HCT116 (cell line): ENCODE measurements around the gene RAB42. TPM values are rescaled to one million over a fixed set of nuclear protein-coding genes. Genes with fewer than 3 reads are reported as not detected.
A peak's percentile ranks its signal among the peaks of the same experiment; 100 is the strongest.

Experiments used
- ATAC-seq: fragments of 200-7000 bp; cut with Tn5 transposase; 2 replicates; pipeline ENCODE4 v1.9.1; 2020; ENCODE audit warnings: mild to moderate bottlenecking, moderate library complexity
- BruUV-seq: library from RNA; stranded (reverse); fragments of 400-500 nt; replicated peaks from 2 replicates; lab custom pipeline; 2021; lab: Mats Ljungman, UMichigan
- CTCF ChIA-PET: fragments of 300-600 bp; sonication (Branson Sonifier 250); formaldehyde crosslinking; loops from one replicate; lab custom pipeline; 2021; ENCODE audit warnings: antibody characterized with exemption; lab: Charles Lee
- POLR2A ChIA-PET: fragments of 300-600, 350-600 bp; sonication (Branson Sonifier 250); formaldehyde crosslinking; loops from one replicate; lab custom pipeline; 2021; ENCODE audit warnings: antibody characterized with exemption; lab: Charles Lee
- RAD21 ChIA-PET, 2 experiments: fragments of 300-600 bp; sonication (Branson Sonifier 250); formaldehyde crosslinking; loops; one replicate each; lab custom pipeline; 2023; ENCODE audit warnings: low total read pairs in 2 of 2; ENCODE audit not compliant: uncharacterized antibody in 2 of 2, unreplicated experiment in 2 of 2, low non-redundant PET in 1 of 2; lab: Charles Lee
- DNase-seq: peaks from one replicate; pipeline ENCODE4 v3.0.0-alpha.2; 2010; ENCODE audit warnings: low read depth, low spot score
- H2AFZ ChIP-seq: fragments of 200-600 bp; shearing (Covaris generic), sonication (generic); 2 replicates; pipeline ENCODE4 v1.6.1; 2017; ENCODE audit warnings: low read depth, mixed run types, mixed read lengths, antibody characterized with exemption, low read length; ENCODE audit not compliant: poor library complexity, severe bottlenecking
- H3K27ac ChIP-seq: 2 replicates; pipeline ENCODE4 v1.5.1; 2012; ENCODE audit warnings: low read depth, low read length
- H3K27me3 ChIP-seq: fragments of 200-600 bp; sonication (generic); 2 replicates; pipeline ENCODE4 v1.6.1; 2016; ENCODE audit warnings: mixed run types, low read length, mixed read lengths; ENCODE audit not compliant: insufficient read depth
- H3K36me3 ChIP-seq, 2 experiments: fragments of 200-500 bp in 1 of 2; fragments of 200-600 bp in 1 of 2; sonication (Bioruptor generic) in 1 of 2; sonication (generic) in 1 of 2; 2 replicates each; pipeline versions ENCODE4 v1.5.1 to v1.6.1; 2014 to 2016; ENCODE audit warnings: low read length in 2 of 2, inconsistent platforms in 1 of 2, mixed read lengths in 1 of 2, mixed run types in 1 of 2; ENCODE audit not compliant: insufficient read depth in 2 of 2, control insufficient read depth in 1 of 2
- H3K4me1 ChIP-seq, 2 experiments: fragments of 200-600 bp in 1 of 2; sonication (generic) in 1 of 2; 2 replicates each; pipeline versions ENCODE4 v1.5.1 to v1.6.1; 2012 to 2017; ENCODE audit warnings: low read length in 2 of 2, inconsistent platforms in 1 of 2, mild to moderate bottlenecking in 1 of 2, mixed read lengths in 1 of 2, mixed run types in 1 of 2, moderate library complexity in 1 of 2; ENCODE audit not compliant: insufficient read depth in 2 of 2, control insufficient read depth in 1 of 2
- H3K4me2 ChIP-seq: fragments of 200-600 bp; sonication (generic); 2 replicates; pipeline ENCODE4 v1.6.1; 2017; ENCODE audit warnings: mixed run types, low read length, mixed read lengths
- H3K4me3 ChIP-seq, 2 experiments: fragments of 200-600 bp in 1 of 2; sonication (generic) in 1 of 2; replicated peaks in 1 of 2; 2 replicates each; pipeline ENCODE4 v1.5.1; 2011 to 2016; ENCODE audit warnings: low read length in 2 of 2, control low read depth in 1 of 2, low read depth in 1 of 2, mild to moderate bottlenecking in 1 of 2, mixed read lengths in 1 of 2, mixed run types in 1 of 2
- H3K79me2 ChIP-seq: fragments of 200-600 bp; sonication (generic); 2 replicates; pipeline ENCODE4 v1.6.1; 2017; ENCODE audit warnings: mild to moderate bottlenecking, mixed run types, low read length, moderate library complexity, mixed read lengths; ENCODE audit not compliant: insufficient read depth
- H3K9ac ChIP-seq: fragments of 200-600 bp; sonication (generic); 2 replicates; pipeline ENCODE4 v1.6.1; 2016; ENCODE audit warnings: low read length, mixed read lengths
- H3K9me2 ChIP-seq: fragments of 200-600 bp; sonication (generic), shearing (Covaris generic); 2 replicates; pipeline ENCODE4 v1.6.1; 2017; ENCODE audit warnings: mixed run types, mild to moderate bottlenecking, moderate library complexity; ENCODE audit not compliant: insufficient read depth
- H3K9me3 ChIP-seq, 2 experiments: fragments of 200-500 bp in 1 of 2; fragments of 200-600 bp in 1 of 2; sonication (Bioruptor generic) in 1 of 2; sonication (generic) in 1 of 2; 2 replicates each; pipeline ENCODE4 v1.6.1; 2014 to 2017; ENCODE audit warnings: low read length in 2 of 2, mixed read lengths in 2 of 2, inconsistent platforms in 1 of 2, low read depth in 1 of 2, mild to moderate bottlenecking in 1 of 2, mixed run types in 1 of 2, moderate library complexity in 1 of 2; ENCODE audit not compliant: control insufficient read depth in 1 of 2, insufficient read depth in 1 of 2
- H4K20me1 ChIP-seq: fragments of 200-600 bp; sonication (generic), shearing (Covaris generic); 2 replicates; pipeline ENCODE4 v1.6.1; 2017; ENCODE audit warnings: mixed run types, mild to moderate bottlenecking, moderate library complexity; ENCODE audit not compliant: insufficient read depth
- EGR1 ChIP-seq: IDR thresholded peaks from 2 replicates; pipeline ENCODE4 v1.6.1; 2012; ENCODE audit warnings: low read depth
- ELF1 ChIP-seq: IDR thresholded peaks from 2 replicates; pipeline ENCODE4 v1.6.1; 2012; ENCODE audit warnings: low read depth, borderline replicate concordance
- EZH2 ChIP-seq: fragments of 200-600 bp; sonication (generic); IDR thresholded peaks from 2 replicates; pipeline ENCODE4 v1.6.1; 2017; ENCODE audit warnings: antibody characterized with exemption, mixed run types
- JUND ChIP-seq: IDR thresholded peaks from 2 replicates; pipeline ENCODE4 v1.6.1; 2012
- POLR2AphosphoS5 ChIP-seq: IDR thresholded peaks from 2 replicates; pipeline ENCODE4 v1.6.1; 2011; ENCODE audit warnings: mild to moderate bottlenecking, low read depth, low read length, moderate library complexity
- SIN3A ChIP-seq: IDR thresholded peaks from 2 replicates; pipeline ENCODE4 v1.6.1; 2012; ENCODE audit warnings: low read depth
- SRF ChIP-seq: IDR thresholded peaks from 2 replicates; pipeline ENCODE4 v1.6.1; 2012; ENCODE audit warnings: low read depth
- YY1 ChIP-seq: IDR thresholded peaks from 2 replicates; pipeline ENCODE4 v1.6.1; 2011; ENCODE audit warnings: low read length, low read depth, moderate library complexity, mild to moderate bottlenecking; ENCODE audit not compliant: insufficient replicate concordance; ENCODE audit errors: extremely low read depth
- ZNF274 ChIP-seq: fragments of 200-500 bp; sonication (Bioruptor generic); IDR thresholded peaks from 2 replicates; pipeline ENCODE4 v1.6.1; 2014; ENCODE audit warnings: mild to moderate bottlenecking, low read depth, low read length, inconsistent platforms
- intact Hi-C: fragments of 100-400 bp; cut with micrococcal nuclease; formaldehyde crosslinking; loops from 2 replicates; pipeline ENCODE4 v1.10.0; 2022
- total RNA-seq: library from RNA; stranded (reverse); gene quantifications from one replicate; pipeline ENCODE4 v1.2.1, GENCODE V29; 2021; ENCODE audit not compliant: unreplicated experiment
- TF ChIP-seq, protein P1 (sequence below), 3 experiments: fragments of 200-600 bp in 1 of 3; sonication (generic) in 1 of 3; IDR thresholded peaks in 2 of 3; conservative IDR thresholded peaks in 1 of 3; 2 replicates each; pipeline ENCODE4 v1.5.1; 2012 to 2017; ENCODE audit warnings: low read depth in 2 of 3, low read length in 2 of 3, antibody characterized with exemption in 1 of 3, borderline replicate concordance in 1 of 3, control low read depth in 1 of 3, mild to moderate bottlenecking in 1 of 3, mixed read lengths in 1 of 3, mixed run types in 1 of 3, moderate library complexity in 1 of 3; ENCODE audit not compliant: insufficient read depth in 1 of 3

RAB42 gene
- total RNA-seq, 1 experiment from 2014 or later, result not detected

- Histone ChIP-seq H3K4me3 (peak overlapping the region in 1 of 2 experiments; percentile 97; a peak in 1 of 4 replicates), H3K36me3 (peaks cover 21 to 40% of the 10 kb centered on the region in 2 experiments; a peak in 3 of 4 replicates), H3K79me2 (peaks cover 32% of the 10 kb centered on the region), H3K9me3 (no peaks in the 10 kb centered on the region), H3K4me2 (peak overlapping the region; percentile 85), H3K9me2 (no peaks in the 10 kb centered on the region), H4K20me1 (peaks cover 29% of the 10 kb centered on the region; the same call in 1 of the 2 replicates), H3K9ac (peak overlapping the region; percentile 96; the same call in 1 of the 2 replicates), H3K27me3 (no peaks in the 10 kb centered on the region), H2AFZ (no peak overlapping the region), H3K4me1 (peaks cover 9 to 29% of the 10 kb centered on the region in 2 experiments; a peak in 3 of 4 replicates), H3K27ac (peak overlapping the region; percentile 93)
- ChIA-PET CTCF (interaction anchor here (1.5 kb wide), 1 partner anchor 26 kb away, joined by 6 read pairs; the partner anchor contains the start of gene TRNAU1AP), RAD21 (no interaction called here), POLR2A (interaction anchor here (0.7 to 2.1 kb wide), 13 partner anchors 10 to 1436 kb away, joined by 3 to 6 read pairs (median 3); partner anchors contain the start of genes TAF12, TRNAU1AP and YTHDF2)
- ATAC-seq (no peak), DNase-seq (no peak)
- intact Hi-C loops, result no loop called here
- TF ChIP-seq EZH2 (no peak), JUND (peak; percentile 30; the same call in 1 of the 2 replicates)
- BruUV-seq, result no TSS peak
Measured at GRCh38 chr1:28579401-28579800, 12.7 kb upstream of the RAB42 start.

DNA sequence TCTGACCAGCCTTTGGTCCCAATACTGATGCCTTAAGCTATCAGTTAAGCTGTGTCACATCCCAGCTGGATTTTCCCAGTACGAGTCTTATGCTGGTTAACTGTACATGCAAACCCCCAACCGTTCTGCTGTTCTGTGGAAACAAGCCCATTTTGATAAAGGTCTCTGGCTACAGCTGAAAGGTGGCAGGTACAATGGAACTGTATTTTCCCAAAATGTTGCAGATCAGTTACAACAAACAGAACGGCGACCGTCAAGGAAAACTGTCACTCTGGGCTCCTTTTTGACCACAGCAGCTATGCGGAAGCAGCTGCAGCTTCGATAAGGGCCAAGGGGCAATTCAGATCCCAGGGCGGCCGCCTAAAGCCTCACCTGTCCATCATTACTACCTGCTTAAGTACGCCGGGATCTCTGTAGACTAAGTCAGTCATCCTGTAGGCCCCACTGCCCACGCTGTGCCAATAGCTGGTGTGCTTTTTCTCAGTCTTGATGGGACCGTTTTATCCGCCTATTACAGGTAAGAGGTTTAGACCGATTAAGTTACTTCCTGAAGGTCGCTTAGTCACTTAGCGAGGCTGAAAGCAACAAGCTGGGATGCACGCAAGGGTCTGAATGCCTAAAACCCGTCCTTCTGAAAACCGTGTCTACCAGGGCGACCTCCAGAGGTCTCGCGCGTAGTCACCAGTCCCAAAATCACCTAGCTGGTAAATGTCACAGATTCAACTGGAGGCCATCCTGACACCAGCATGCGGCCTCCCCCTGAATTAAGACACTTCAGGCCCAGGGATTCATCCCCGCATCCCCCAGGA, 11.1 kb upstream of the RAB42 start:
- Histone ChIP-seq H3K27ac (peak overlapping the region; percentile 93), H2AFZ (no peak overlapping the region), H3K4me3 (peak overlapping the region; percentile 97 to 99), H3K9ac (peak overlapping the region; percentile 96), H3K9me2 (no peaks in the 10 kb centered on the region), H3K27me3 (no peaks in the 10 kb centered on the region), H4K20me1 (peaks cover 29% of the 10 kb centered on the region; the same call in 1 of the 2 replicates), H3K79me2 (peaks cover 32% of the 10 kb centered on the region), H3K4me2 (peak overlapping the region; percentile 85), H3K9me3 (no peaks in the 10 kb centered on the region), H3K36me3 (peaks cover 21 to 40% of the 10 kb centered on the region in 2 experiments; a peak in 3 of 4 replicates), H3K4me1 (peaks cover 9 to 29% of the 10 kb centered on the region in 2 experiments; a peak in 3 of 4 replicates)
- ATAC-seq (no peak; the same call in 1 of the 2 replicates), DNase-seq (no peak)
- BruUV-seq, result TSS peak; percentile 69
- ChIA-PET RAD21 (interaction anchor here in 1 of 2 experiments (0.6 kb wide), 1 partner anchor 34 kb away, joined by 6 read pairs; no protein-coding TSS in a partner anchor), POLR2A (interaction anchor here (0.6 to 2.8 kb wide), 33 partner anchors 10 to 558 kb away, joined by 3 to 27 read pairs (median 4); partner anchors contain the start of genes ATP5IF1, EPB41, MED18 and RNU11), CTCF (interaction anchor here (0.6 to 1.5 kb wide), 3 partner anchors 22 to 221 kb away, joined by 3 to 10 read pairs (median 3); no protein-coding TSS in a partner anchor)
- intact Hi-C loops, result no loop called here
- TF ChIP-seq SIN3A, result peak; percentile 44; the same call in 1 of the 2 replicates
- no peak for TF ChIP-seq YY1
- TF ChIP-seq ZNF274, result no peak
- no peak for TF ChIP-seq ELF1
- TF ChIP-seq SRF, result no peak
- TF ChIP-seq POLR2AphosphoS5, result no peak; the same call in 1 of the 2 replicates
- TF ChIP-seq, protein P1, sequence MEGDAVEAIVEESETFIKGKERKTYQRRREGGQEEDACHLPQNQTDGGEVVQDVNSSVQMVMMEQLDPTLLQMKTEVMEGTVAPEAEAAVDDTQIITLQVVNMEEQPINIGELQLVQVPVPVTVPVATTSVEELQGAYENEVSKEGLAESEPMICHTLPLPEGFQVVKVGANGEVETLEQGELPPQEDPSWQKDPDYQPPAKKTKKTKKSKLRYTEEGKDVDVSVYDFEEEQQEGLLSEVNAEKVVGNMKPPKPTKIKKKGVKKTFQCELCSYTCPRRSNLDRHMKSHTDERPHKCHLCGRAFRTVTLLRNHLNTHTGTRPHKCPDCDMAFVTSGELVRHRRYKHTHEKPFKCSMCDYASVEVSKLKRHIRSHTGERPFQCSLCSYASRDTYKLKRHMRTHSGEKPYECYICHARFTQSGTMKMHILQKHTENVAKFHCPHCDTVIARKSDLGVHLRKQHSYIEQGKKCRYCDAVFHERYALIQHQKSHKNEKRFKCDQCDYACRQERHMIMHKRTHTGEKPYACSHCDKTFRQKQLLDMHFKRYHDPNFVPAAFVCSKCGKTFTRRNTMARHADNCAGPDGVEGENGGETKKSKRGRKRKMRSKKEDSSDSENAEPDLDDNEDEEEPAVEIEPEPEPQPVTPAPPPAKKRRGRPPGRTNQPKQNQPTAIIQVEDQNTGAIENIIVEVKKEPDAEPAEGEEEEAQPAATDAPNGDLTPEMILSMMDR (IDR thresholded peaks at IDR 0.05 in 2 of 3, conservative IDR thresholded peaks at IDR 0.05 in 1 of 3; ENCODE audit: borderline replicate concordance in 1 of 3, insufficient read depth in 1 of 3, low read depth in 2 of 3, low read length in 2 of 3), result 0 out of 6 replicates have a peak, but pooled peaks of 1 of the 3 experiments have one; percentile 5
- TF ChIP-seq EZH2, result no peak
- TF ChIP-seq EGR1, result no peak
- no peak for TF ChIP-seq JUND
